Stomach (tissue), 9 donors: ENCODE measurements around the gene PCBP3. TPM values are rescaled to one million over a fixed set of nuclear protein-coding genes. Genes with fewer than 3 reads are reported as not detected.
"Not testable (repeated sequence)": the region's sequence is repeated elsewhere in the genome, so short reads cannot be mapped to it uniquely, and the experiment has no call there.

Experiments
- DNase-seq, 2 donors: peaks; one replicate each; pipeline versions ENCODE4 v3.0.0 to v3.0.0-alpha.2; 2013 to 2019
- H3K27ac ChIP-seq, 5 donors: fragments of 200-600 bp in 4 of 5; sonication (generic) in 4 of 5; one replicate each; pipeline ENCODE4 v1.5.1; 2013 to 2019; ENCODE audit warnings: mild to moderate bottlenecking in 1 of 5, moderate library complexity in 1 of 5
- H3K27me3 ChIP-seq, 3 donors: fragments of 200-600 bp; sonication (generic); one replicate each; pipeline ENCODE4 v1.5.1; 2017 to 2019; ENCODE audit warnings: mixed run types in 1 of 3
- H3K36me3 ChIP-seq, 4 donors: fragments of 200-600 bp; sonication (generic); 1 replicate in 3 of 4; 2 replicates in 1 of 4; pipeline ENCODE4 v1.5.1; 2016 to 2019
- H3K4me1 ChIP-seq, 4 donors: fragments of 200-600 bp; sonication (generic); one replicate each; pipeline ENCODE4 v1.5.1; 2016 to 2019
- H3K4me3 ChIP-seq, 4 donors: fragments of 200-600 bp; sonication (generic) in 3 of 4; one replicate each; pipeline ENCODE4 v1.5.1; 2016 to 2019; ENCODE audit warnings: mild to moderate bottlenecking in 1 of 4
- H3K9me3 ChIP-seq, 4 donors: fragments of 200-600 bp; sonication (generic); one replicate each; pipeline ENCODE4 v1.5.1; 2016 to 2019
- EP300 ChIP-seq: sonication (generic); formaldehyde crosslinking; IDR thresholded peaks from one replicate; pipeline ENCODE4 v1.6.1; 2017; ENCODE audit warnings: antibody characterized with exemption
- POLR2A ChIP-seq, 4 donors: fragments of 450-650 bp; IDR thresholded peaks; one replicate each; pipeline ENCODE4 v1.6.1; 2016; ENCODE audit warnings: antibody characterized with exemption in 4 of 4, control low read depth in 2 of 4, mild to moderate bottlenecking in 1 of 4, moderate library complexity in 1 of 4
- POLR2AphosphoS5 ChIP-seq, 3 donors: sonication (generic); formaldehyde crosslinking; IDR thresholded peaks; one replicate each; pipeline ENCODE4 v1.6.1; 2016; ENCODE audit warnings: antibody characterized with exemption in 3 of 3
- WGBS, 5 donors: extraction: QIAGEN DNeasy Blood & Tissue Kit in 3 of 5; methylation state at CpG; one replicate each; pipeline versions ENCODE4 v1.1.5 to v1.1.7; 2013 to 2018; 5-methylcytosine and 5-hydroxymethylcytosine counted together
- intact Hi-C: fragments of 100-400 bp; cut with DNase I; formaldehyde crosslinking; loops from one replicate; pipeline ENCODE4 v1.15.1; 2023; ENCODE audit warnings: low total_unique reads
- polyA plus RNA-seq, 3 donors: library from polyadenylated mRNA; stranded (reverse); fragments of 200-250 nt; gene quantifications; one replicate each; pipeline ENCODE4 v1.2.3, GENCODE V29; 2013
- total RNA-seq, 5 donors: library from RNA; depleted of rRNA; stranded (reverse); fragments of >200 nt; gene quantifications; one replicate each; pipeline versions ENCODE4 v1.1.0 to v1.2.3, GENCODE V29; 2014 to 2016
- TF ChIP-seq, protein P1 (sequence below), 7 experiments: fragments of 450-650 bp in 4 of 7; fragments of 200-600 bp in 3 of 7; sonication (generic) in 3 of 7; IDR thresholded peaks; one replicate each; pipeline ENCODE4 v1.5.1; 2016 to 2019; ENCODE audit warnings: antibody characterized with exemption in 7 of 7, control low read depth in 2 of 7, mild to moderate bottlenecking in 1 of 7
- donor health status: healthy with polysubstance abuse.
- donor health status: Bipolar disorder and iron deficiency.
- donor health status: healthy.

Gene PCBP3
- total and polyA plus RNA-seq, 8 donors, result 1.8 to 10.9 (median 3.3) TPM; not detected in 3

DNA sequence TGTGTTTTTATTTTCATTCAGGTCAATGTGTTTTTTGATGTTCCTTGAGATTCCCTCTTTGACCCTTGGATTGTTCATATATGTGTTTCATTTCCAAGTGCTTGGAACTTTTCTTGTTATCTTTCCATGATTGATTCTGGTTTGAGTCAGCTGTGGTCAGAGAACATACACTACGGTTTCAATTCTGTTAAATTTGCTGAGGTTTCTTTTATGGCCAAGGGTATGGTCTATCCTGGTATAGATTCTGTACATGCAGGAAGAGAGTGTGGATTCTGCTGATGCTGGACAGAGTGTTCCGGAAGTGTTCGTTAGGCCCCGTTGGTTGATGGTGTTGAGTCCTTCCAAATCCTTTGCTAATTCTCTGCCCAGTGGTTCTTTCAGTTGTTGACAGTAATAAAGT is 239.6 kb downstream of the PCBP3 start:
- H3K27me3 ChIP-seq, result peaks cover 0 to 6% (median 0%) of the 10 kb centered on the region in 3 donors
- no peak for DNase-seq
- H3K9me3 ChIP-seq, result no peaks in the 10 kb centered on the region
- TF ChIP-seq POLR2A (IDR thresholded peaks at IDR 0.05) (no peak), EP300 (no peak), POLR2AphosphoS5 (IDR thresholded peaks at IDR 0.05) (no peak)
- TF ChIP-seq, protein P1, sequence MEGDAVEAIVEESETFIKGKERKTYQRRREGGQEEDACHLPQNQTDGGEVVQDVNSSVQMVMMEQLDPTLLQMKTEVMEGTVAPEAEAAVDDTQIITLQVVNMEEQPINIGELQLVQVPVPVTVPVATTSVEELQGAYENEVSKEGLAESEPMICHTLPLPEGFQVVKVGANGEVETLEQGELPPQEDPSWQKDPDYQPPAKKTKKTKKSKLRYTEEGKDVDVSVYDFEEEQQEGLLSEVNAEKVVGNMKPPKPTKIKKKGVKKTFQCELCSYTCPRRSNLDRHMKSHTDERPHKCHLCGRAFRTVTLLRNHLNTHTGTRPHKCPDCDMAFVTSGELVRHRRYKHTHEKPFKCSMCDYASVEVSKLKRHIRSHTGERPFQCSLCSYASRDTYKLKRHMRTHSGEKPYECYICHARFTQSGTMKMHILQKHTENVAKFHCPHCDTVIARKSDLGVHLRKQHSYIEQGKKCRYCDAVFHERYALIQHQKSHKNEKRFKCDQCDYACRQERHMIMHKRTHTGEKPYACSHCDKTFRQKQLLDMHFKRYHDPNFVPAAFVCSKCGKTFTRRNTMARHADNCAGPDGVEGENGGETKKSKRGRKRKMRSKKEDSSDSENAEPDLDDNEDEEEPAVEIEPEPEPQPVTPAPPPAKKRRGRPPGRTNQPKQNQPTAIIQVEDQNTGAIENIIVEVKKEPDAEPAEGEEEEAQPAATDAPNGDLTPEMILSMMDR (IDR thresholded peaks at IDR 0.05), result no peak
- 81 to 86% (median 85%) methylated on average over 4 of the region's 4 CpGs for WGBS, 5 donors
- intact Hi-C loops, result no loop called here
- H3K27ac ChIP-seq, result no peak overlapping the region
- no peak overlapping the region for H3K4me3 ChIP-seq
- H3K4me1 ChIP-seq, result peaks cover 0 to 18% (median 3%) of the 10 kb centered on the region in 4 donors
- no peaks in the 10 kb centered on the region for H3K36me3 ChIP-seq

DNA sequence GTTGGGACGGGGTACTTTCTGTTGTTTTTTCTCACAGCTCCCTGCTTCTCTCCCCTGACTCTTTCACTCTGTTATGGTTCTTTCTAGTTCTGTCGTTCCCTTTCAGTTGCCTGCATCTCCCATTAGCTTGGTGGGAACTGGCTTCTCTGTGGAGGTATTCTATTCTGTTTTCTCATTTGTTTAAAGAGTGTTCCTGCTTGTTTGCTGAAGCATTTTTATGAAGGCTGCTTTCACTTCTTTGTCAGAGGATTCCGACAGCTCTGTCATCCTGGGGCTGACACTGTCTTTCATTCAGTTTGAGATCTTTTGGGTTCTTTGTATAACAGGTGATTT is 242.0 kb downstream of the PCBP3 start:
- no peaks in the 10 kb centered on the region for H3K9me3 ChIP-seq
- no peaks in the 10 kb centered on the region for H3K36me3 ChIP-seq
- DNase-seq, result no peak
- no peak overlapping the region for H3K27ac ChIP-seq
- H3K4me3 ChIP-seq, result no peak overlapping the region
- TF ChIP-seq EP300 (no peak), POLR2AphosphoS5 (IDR thresholded peaks at IDR 0.05) (no peak), POLR2A (IDR thresholded peaks at IDR 0.05) (no peak)
- TF ChIP-seq, protein P1 (IDR thresholded peaks at IDR 0.05), result no peak
- intact Hi-C loops, result no loop called here
- H3K27me3 ChIP-seq, result peaks cover 0 to 17% (median 6%) of the 10 kb centered on the region in 3 donors
- 61 to 85% (median 81%) methylated on average over 3 of the region's 3 CpGs for WGBS, 5 donors
- peaks cover 0 to 24% (median under 1%) of the 10 kb centered on the region in 4 donors for H3K4me1 ChIP-seq

DNA sequence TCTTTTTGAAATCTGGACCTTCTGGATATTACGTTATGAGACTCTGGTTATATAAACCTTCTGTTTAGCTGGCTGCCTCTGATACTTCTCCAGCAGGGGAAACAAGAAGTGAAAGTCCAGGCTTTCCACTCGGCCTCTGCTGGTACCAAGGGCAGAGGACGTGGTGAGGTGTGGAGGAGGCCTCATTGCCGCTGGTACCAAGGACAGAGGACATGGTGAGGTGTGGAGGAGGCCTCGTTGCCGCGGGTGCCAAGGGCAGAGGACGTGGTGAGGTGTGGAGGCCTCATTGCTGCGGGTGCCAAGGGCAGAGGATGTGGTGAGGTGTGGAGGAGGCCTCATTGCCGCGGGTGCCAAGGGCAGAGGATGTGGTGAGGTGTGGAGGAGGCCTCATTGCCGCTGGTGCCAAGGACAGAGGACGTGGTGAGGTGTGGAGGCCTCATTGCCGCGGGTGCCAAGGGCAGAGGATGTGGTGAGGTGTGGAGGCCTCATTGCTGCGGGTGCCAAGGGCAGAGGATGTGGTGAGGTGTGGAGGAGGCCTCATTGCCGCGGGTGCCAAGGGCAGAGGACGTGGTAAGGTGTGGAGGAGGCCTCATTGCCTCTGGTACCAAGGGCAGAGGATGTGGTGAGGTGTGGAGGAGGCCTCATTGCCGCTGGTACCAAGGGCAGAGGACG is 242.5 kb downstream of the PCBP3 start:
- intact Hi-C loops, H3K9me3 ChIP-seq, DNase-seq, H3K36me3 ChIP-seq, H3K4me3 ChIP-seq: not testable (repeated sequence)
- Histone ChIP-seq H3K4me1 (peaks cover 0 to 24% (median 0%) of the 10 kb centered on the region in 4 donors), H3K27me3 (peaks cover 0 to 17% (median 6%) of the 10 kb centered on the region in 3 donors), H3K27ac (peak overlapping the region in 1 of 5 donors; percentile 15)
- 63 to 80% (median 70%) methylated on average over 17 to 21 of the region's 21 CpGs for WGBS, 5 donors

DNA sequence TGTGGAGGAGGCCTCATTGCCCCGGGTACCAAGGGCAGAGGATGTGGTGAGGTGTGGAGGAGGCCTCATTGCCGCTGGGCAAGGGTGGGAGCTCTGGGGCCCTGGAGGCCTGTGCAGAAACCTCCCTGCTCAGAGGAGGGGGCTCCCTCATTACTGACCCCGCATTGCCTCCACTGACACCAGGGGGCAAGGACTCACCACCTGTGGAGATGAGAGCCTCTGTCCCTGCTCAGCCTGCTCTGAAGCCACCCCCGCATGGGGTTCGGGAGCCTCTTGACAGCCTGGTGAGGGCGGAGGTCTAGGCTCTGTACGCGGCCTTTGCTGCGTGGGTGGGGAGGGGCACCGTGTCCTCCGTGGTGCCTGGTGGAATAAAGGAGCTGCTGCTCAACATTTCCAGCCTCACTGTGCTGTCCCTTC is 243.1 kb downstream of the PCBP3 start:
- H3K9me3 ChIP-seq, result no peaks in the 10 kb centered on the region
- TF ChIP-seq, protein P1 (IDR thresholded peaks at IDR 0.05), result no peak
- TF ChIP-seq POLR2AphosphoS5 (IDR thresholded peaks at IDR 0.05) (no peak), EP300 (no peak), POLR2A (IDR thresholded peaks at IDR 0.05) (no peak)
- peaks cover 0 to 27% (median 0%) of the 10 kb centered on the region in 4 donors for H3K4me1 ChIP-seq
- H3K27me3 ChIP-seq, result peaks cover 0 to 17% (median 6%) of the 10 kb centered on the region in 3 donors
- H3K4me3 ChIP-seq, result no peak overlapping the region
- H3K27ac ChIP-seq, result peak overlapping the region in 1 of 5 donors; percentile 15
- intact Hi-C loops, result no loop called here
- no peaks in the 10 kb centered on the region for H3K36me3 ChIP-seq
- no peak for DNase-seq
- 68 to 89% (median 69%) methylated on average over 7 to 11 of the region's 11 CpGs for WGBS, 5 donors

DNA sequence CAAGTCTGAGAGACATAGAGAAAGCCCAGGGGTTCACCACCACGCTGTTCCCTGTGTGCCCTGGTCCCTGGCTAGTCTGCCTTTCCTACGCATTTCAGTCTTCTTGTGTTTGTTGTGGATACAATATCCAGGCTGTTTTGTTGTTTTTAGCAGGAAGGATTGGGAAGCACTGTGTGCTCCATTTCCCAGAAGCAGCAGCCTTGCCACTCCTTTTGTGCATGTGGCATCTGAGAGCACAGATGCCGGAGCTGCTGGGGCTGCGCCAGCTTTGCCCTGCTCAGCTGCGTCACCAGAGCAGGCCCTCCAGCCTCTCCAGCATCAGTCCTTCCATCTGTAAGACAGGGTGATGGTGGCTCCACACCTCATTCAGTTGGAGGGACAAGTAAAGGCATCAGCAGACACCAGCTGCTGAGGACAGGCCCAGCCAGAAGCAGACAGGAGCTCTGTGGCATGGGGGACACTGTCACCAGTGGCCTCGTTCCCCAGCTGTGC is 243.6 kb downstream of the PCBP3 start:
- peak overlapping the region in 1 of 5 donors; percentile 15 for H3K27ac ChIP-seq

More for the DNA sequence above, 243.6 kb downstream of the PCBP3 start:
- whole genome bisulfite sequencing, 5 donors, result 62 to 83% (median 77%) methylated on average over 6 of the region's 6 CpGs
- H3K9me3 ChIP-seq, result no peaks in the 10 kb centered on the region
- no peak overlapping the region for H3K4me3 ChIP-seq
- TF ChIP-seq, protein P1 (IDR thresholded peaks at IDR 0.05), result no peak
- TF ChIP-seq POLR2AphosphoS5 (IDR thresholded peaks at IDR 0.05), result no peak
- TF ChIP-seq POLR2A (IDR thresholded peaks at IDR 0.05), result no peak
- no peak for TF ChIP-seq EP300
- H3K27me3 ChIP-seq, result peaks cover 0 to 17% (median 8%) of the 10 kb centered on the region in 3 donors
- H3K36me3 ChIP-seq, result no peaks in the 10 kb centered on the region
- DNase-seq, result peak in 1 of 2 donors; percentile 72
- peaks cover 0 to 33% (median 2%) of the 10 kb centered on the region in 4 donors for H3K4me1 ChIP-seq
- intact Hi-C loops, result no loop called here
